MM.1S (cell line): Measurements from ENCODE around the gene ELMO3.

ENCODE experiments used
- EZH2phosphoT487 ChIP-seq: fragments of 300-600 bp; sonication (generic); IDR thresholded peaks from 2 replicates; pipeline ENCODE4 v1.6.1; 2018; ENCODE audit warnings: antibody characterized with exemption, low read length
- TF ChIP-seq, protein P1 (sequence below): fragments of 300-600 bp; sonication (generic); IDR thresholded peaks from 2 replicates; pipeline ENCODE4 v1.5.1; 2016; ENCODE audit warnings: antibody characterized with exemption, low read length, mixed read lengths

- TF ChIP-seq, protein P1, sequence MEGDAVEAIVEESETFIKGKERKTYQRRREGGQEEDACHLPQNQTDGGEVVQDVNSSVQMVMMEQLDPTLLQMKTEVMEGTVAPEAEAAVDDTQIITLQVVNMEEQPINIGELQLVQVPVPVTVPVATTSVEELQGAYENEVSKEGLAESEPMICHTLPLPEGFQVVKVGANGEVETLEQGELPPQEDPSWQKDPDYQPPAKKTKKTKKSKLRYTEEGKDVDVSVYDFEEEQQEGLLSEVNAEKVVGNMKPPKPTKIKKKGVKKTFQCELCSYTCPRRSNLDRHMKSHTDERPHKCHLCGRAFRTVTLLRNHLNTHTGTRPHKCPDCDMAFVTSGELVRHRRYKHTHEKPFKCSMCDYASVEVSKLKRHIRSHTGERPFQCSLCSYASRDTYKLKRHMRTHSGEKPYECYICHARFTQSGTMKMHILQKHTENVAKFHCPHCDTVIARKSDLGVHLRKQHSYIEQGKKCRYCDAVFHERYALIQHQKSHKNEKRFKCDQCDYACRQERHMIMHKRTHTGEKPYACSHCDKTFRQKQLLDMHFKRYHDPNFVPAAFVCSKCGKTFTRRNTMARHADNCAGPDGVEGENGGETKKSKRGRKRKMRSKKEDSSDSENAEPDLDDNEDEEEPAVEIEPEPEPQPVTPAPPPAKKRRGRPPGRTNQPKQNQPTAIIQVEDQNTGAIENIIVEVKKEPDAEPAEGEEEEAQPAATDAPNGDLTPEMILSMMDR = no peak
- no peak for TF ChIP-seq EZH2phosphoT487
Observed at GRCh38 chr16:67215706-67216105, 16.8 kb downstream of the ELMO3 start.
